Heart left ventricle (tissue), 16 donors: Measurements from ENCODE around the gene GNRH2. TPM values are rescaled to one million over a fixed set of nuclear protein-coding genes. Genes with fewer than 3 reads are reported as not detected.
A peak's percentile ranks its signal among the peaks of the same experiment; 100 is the strongest.

Experiments used
- ATAC-seq, 4 donors: fragments of 200-7000 bp; cut with Tn5 transposase; one replicate each; pipeline ENCODE4 v1.9.1; 2020 to 2022; ENCODE audit warnings: moderate library complexity in 4 of 4, mild to moderate bottlenecking in 3 of 4, moderate number of reproducible peaks in 1 of 4
- DNase-seq, 5 donors: peaks; one replicate each; pipeline ENCODE4 v3.0.0-alpha.2; 2020
- H3K27ac ChIP-seq, 12 donors: fragments of 200-600 bp; sonication (generic) in 4 of 12; one replicate each; pipeline versions ENCODE4 v1.5.0 to v1.8.0; 2016 to 2022; ENCODE audit warnings: mild to moderate bottlenecking in 2 of 12
- H3K27me3 ChIP-seq, 9 donors: fragments of 200-600 bp; sonication (generic) in 2 of 9; one replicate each; pipeline versions ENCODE4 v1.5.1 to v1.8.0; 2016 to 2022; ENCODE audit warnings: mild to moderate bottlenecking in 3 of 9
- H3K36me3 ChIP-seq, 9 donors: fragments of 200-600 bp; sonication (generic) in 2 of 9; one replicate each; pipeline versions ENCODE4 v1.5.0 to v1.8.0; 2018 to 2022; ENCODE audit warnings: mild to moderate bottlenecking in 2 of 9
- H3K4me1 ChIP-seq, 12 donors: fragments of 200-600 bp; sonication (generic) in 4 of 12; one replicate each; pipeline versions ENCODE4 v1.5.0 to v1.8.0; 2016 to 2022; ENCODE audit warnings: mild to moderate bottlenecking in 3 of 12
- H3K4me3 ChIP-seq, 12 donors: fragments of 200-600 bp; sonication (generic) in 4 of 12; one replicate each; pipeline versions ENCODE4 v1.5.0 to v1.8.0; 2017 to 2022; ENCODE audit warnings: mild to moderate bottlenecking in 9 of 12, moderate library complexity in 4 of 12
- H3K9me3 ChIP-seq, 12 donors: fragments of 200-600 bp; sonication (generic) in 4 of 12; one replicate each; pipeline versions ENCODE4 v1.5.0 to v1.8.0; 2016 to 2022; ENCODE audit warnings: mild to moderate bottlenecking in 1 of 12
- POLR2A ChIP-seq, 2 donors: fragments of 450-650 bp; IDR thresholded peaks; one replicate each; pipeline ENCODE4 v1.6.1; 2017; ENCODE audit warnings: antibody characterized with exemption in 2 of 2, mild to moderate bottlenecking in 2 of 2, moderate library complexity in 2 of 2
- WGBS, 4 donors: extraction: QIAGEN DNeasy Blood & Tissue Kit in 2 of 4; methylation state at CpG; one replicate each; pipeline versions ENCODE4 v1.1.5 to v1.1.7; 2013 to 2018; 5-methylcytosine and 5-hydroxymethylcytosine counted together
- intact Hi-C, 10 donors: fragments of 100-400 bp; cut with DNase I; formaldehyde crosslinking; loops; one replicate each; pipeline versions ENCODE4 v1.11.1 to v1.14.2; 2022
- polyA plus RNA-seq, 2 donors: library from polyadenylated mRNA; stranded (reverse); fragments of 200-250 nt; gene quantifications; one replicate each; pipeline ENCODE4 v1.2.3, GENCODE V29; 2013
- total RNA-seq, 9 donors: library from RNA; depleted of rRNA in 2 of 9; stranded (reverse); fragments of >200 nt in 2 of 9; fragmentation: NEBNext Ultra II Directional in 3 of 9; extraction: Animal tissue kit (Norgen Biotek cat#: 25700) in 3 of 9; gene quantifications; one replicate each; pipeline versions ENCODE4 v1.1.0 to v1.2.4, GENCODE V29; 2016 to 2023
- TF ChIP-seq, protein P1 (sequence below), 12 donors: fragments of 200-600 bp; sonication (generic) in 4 of 12; IDR thresholded peaks; one replicate each; pipeline versions ENCODE4 v1.5.0 to v1.8.0; 2018 to 2022; ENCODE audit warnings: antibody characterized with exemption in 12 of 12, mild to moderate bottlenecking in 5 of 12
- donor health status: ischemic (EF 13 %, LVEDD 7.1; RV severe dilation, severe dysfunction).
- donor health status: healthy with polysubstance abuse.
- donor health status: DM: no; HTN: yes; CAD: no.
- donor health status: DM: no; HTN: no; CAD: no.
- donor health status: ischemic (EF 25% LVEDD 6.9; RV normal size, moderate dysfunction).
- donor health status: ischemic (EF 25% LVEDD 5.7; RV mildly dilated, moderate dysfunction).
- donor health status: healthy.
- donor health status: DM: yes; HTN: yes; CAD: no.
- donor health status: ischemic (EF 35%, LVEDD 5.7; RV mildly dilated, moderate dysfunction).
- donor health status: nonischemic (EF 11% LVEDD 7.7; RV severe dilation, severe dysfunction).
- donor health status: DM: yes; HTN: yes; CAD: no.
- donor health status: PGD.
- donor health status: ischemic (EF 29% LVEDD 5.4; RV normal size, mild dysfunction).
- donor health status: nonischemic (EF 23%, LVEDD 6.1; RV moderate dilation, normal function).

Gene GNRH2
- total and polyA plus RNA-seq, 11 donors: 0.48 TPM; not detected in 10

DNA sequence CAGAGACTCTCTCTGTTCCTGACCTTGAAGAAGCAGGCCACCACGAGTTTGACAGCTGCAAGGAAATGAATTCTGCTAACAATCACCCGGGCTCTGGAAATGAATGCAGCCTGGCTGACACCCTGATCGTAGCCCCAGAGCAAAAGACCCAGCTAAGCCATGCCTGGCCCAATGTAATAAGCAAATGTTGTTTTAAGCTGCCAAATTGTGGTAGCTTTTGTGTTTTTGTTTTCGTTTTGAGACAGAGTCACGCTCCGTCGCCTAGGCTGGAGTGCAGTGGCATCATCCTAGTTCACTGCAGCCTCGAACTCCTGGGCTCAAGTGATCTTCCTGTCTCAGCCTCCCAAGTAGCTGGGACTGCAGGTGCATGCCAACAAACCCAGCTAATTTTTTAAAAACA, 24.7 kb downstream of the GNRH2 start:
- TF ChIP-seq, protein P1, sequence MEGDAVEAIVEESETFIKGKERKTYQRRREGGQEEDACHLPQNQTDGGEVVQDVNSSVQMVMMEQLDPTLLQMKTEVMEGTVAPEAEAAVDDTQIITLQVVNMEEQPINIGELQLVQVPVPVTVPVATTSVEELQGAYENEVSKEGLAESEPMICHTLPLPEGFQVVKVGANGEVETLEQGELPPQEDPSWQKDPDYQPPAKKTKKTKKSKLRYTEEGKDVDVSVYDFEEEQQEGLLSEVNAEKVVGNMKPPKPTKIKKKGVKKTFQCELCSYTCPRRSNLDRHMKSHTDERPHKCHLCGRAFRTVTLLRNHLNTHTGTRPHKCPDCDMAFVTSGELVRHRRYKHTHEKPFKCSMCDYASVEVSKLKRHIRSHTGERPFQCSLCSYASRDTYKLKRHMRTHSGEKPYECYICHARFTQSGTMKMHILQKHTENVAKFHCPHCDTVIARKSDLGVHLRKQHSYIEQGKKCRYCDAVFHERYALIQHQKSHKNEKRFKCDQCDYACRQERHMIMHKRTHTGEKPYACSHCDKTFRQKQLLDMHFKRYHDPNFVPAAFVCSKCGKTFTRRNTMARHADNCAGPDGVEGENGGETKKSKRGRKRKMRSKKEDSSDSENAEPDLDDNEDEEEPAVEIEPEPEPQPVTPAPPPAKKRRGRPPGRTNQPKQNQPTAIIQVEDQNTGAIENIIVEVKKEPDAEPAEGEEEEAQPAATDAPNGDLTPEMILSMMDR (IDR thresholded peaks at IDR 0.05): no peak
- WGBS, 4 donors: 70 to 75% (median 71%) methylated on average over 8 of the region's 8 CpGs
- intact Hi-C loops: loop anchor here in 2 of 10 donors (5.0 kb wide), 1 partner anchor 44 kb away; no protein-coding TSS in a partner anchor

GRCh38 chr20:3068986-3069900, 25.8 kb downstream of the GNRH2 start:
- intact Hi-C loops: loop anchor here in 2 of 10 donors (5.0 kb wide), 1 partner anchor 43 kb away; no protein-coding TSS in a partner anchor
- Histone ChIP-seq H3K4me3 (no peak overlapping the region), H3K9me3 (no peaks in the 10 kb centered on the region), H3K4me1 (peaks cover 0 to 13% (median 5%) of the 10 kb centered on the region in 12 donors), H3K27ac (no peak overlapping the region), H3K27me3 (peaks cover 0 to 25% (median 15%) of the 10 kb centered on the region in 9 donors), H3K36me3 (no peaks in the 10 kb centered on the region)
- TF ChIP-seq, protein P1 (IDR thresholded peaks at IDR 0.05): peak in 4 of 12 donors; percentile 12 to 27 (median 17)
- no peak for TF ChIP-seq POLR2A (IDR thresholded peaks at IDR 0.05)
- peak in 3 of 4 donors; percentile 15 to 47 (median 25) for ATAC-seq
- no peak for DNase-seq
- 78 to 85% (median 80%) methylated on average over 8 of the region's 8 CpGs for WGBS, 4 donors

More for the DNA sequence above, 24.7 kb downstream of the GNRH2 start:
- Histone ChIP-seq H3K9me3 (no peaks in the 10 kb centered on the region), H3K27me3 (peaks cover 0 to 23% (median 15%) of the 10 kb centered on the region in 9 donors), H3K36me3 (no peaks in the 10 kb centered on the region), H3K4me3 (no peak overlapping the region), H3K4me1 (peaks cover 0 to 13% (median 5%) of the 10 kb centered on the region in 12 donors), H3K27ac (no peak overlapping the region)
- ATAC-seq: no peak
- DNase-seq: no peak

GRCh38 chr20:3070725-3071124, 27.3 kb downstream of the GNRH2 start:
- Histone ChIP-seq H3K27me3 (peaks cover 0 to 25% (median 15%) of the 10 kb centered on the region in 9 donors), H3K36me3 (no peaks in the 10 kb centered on the region), H3K9me3 (no peaks in the 10 kb centered on the region), H3K4me1 (peaks cover 0 to 13% (median 5%) of the 10 kb centered on the region in 12 donors), H3K27ac (no peak overlapping the region), H3K4me3 (peak overlapping the region in 1 of 12 donors; percentile 69)
- ATAC-seq (no peak), DNase-seq (no peak)
- 89 to 94% (median 91%) methylated on average over 4 of the region's 4 CpGs for WGBS, 4 donors
- TF ChIP-seq POLR2A (IDR thresholded peaks at IDR 0.05): no peak
- TF ChIP-seq, protein P1 (IDR thresholded peaks at IDR 0.05): no peak
- intact Hi-C loops: no loop called here

DNA sequence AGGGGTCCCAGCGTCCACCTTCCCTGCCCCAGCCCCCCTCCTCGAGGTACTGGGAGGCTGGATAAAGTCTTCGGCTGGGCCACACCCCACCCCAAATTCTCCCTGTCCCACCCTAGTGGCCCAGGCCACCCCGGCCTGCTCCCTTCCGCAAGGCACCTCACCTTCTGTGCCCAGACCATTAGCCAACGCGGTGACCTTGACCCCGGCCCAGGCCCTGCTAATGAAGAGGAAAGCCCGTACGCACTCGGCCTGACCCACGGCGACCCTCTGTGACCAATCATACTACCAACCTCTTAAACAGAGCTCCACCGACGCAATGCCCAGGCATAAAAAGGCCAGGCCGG, 27.8 kb downstream of the GNRH2 start:
- H3K4me3 ChIP-seq: peak overlapping the region; percentile 15 to 74 (median 56)
- DNase-seq: no peak
- H3K4me1 ChIP-seq: peaks cover 0 to 13% (median 5%) of the 10 kb centered on the region in 12 donors
- H3K36me3 ChIP-seq: no peaks in the 10 kb centered on the region
- ATAC-seq: no peak
- H3K27ac ChIP-seq: no peak overlapping the region
- no peak for TF ChIP-seq POLR2A (IDR thresholded peaks at IDR 0.05)
- TF ChIP-seq, protein P1 (IDR thresholded peaks at IDR 0.05): no peak
- peaks cover 0 to 25% (median 15%) of the 10 kb centered on the region in 9 donors for H3K27me3 ChIP-seq
- no peaks in the 10 kb centered on the region for H3K9me3 ChIP-seq
- intact Hi-C loops: no loop called here
- WGBS, 4 donors: 74 to 87% (median 81%) methylated on average over 9 to 16 of the region's 16 CpGs
